K562 (cell line): ENCODE data around the gene GAL3ST1. TPM values are rescaled to one million over a fixed set of nuclear protein-coding genes. Genes with fewer than 3 reads are reported as not detected.

Experiments
- ATF7 ChIP-seq: fragments of 450-650 bp; IDR thresholded peaks from 2 replicates; pipeline ENCODE4 v1.7.1; 2014; ENCODE audit warnings: mild to moderate bottlenecking, moderate library complexity
- BHLHE40 ChIP-seq: IDR thresholded peaks from 2 replicates; pipeline ENCODE4 v1.6.1; 2011; ENCODE audit warnings: low read length, improper control_type of control experiment
- BRF2 ChIP-seq: IDR thresholded peaks from 3 replicates; pipeline ENCODE4 v1.6.1; 2011; ENCODE audit warnings: borderline replicate concordance, mild to moderate bottlenecking; ENCODE audit not compliant: insufficient read length, insufficient read depth
- CBX3 ChIP-seq, 2 experiments: IDR thresholded peaks; 1 replicate in 1 of 2; 2 replicates in 1 of 2; pipeline ENCODE4 v1.6.1; 2012; ENCODE audit warnings: inconsistent platforms in 2 of 2, low read length in 2 of 2, borderline replicate concordance in 1 of 2, control low read depth in 1 of 2
- ELK3 ChIP-seq: fragments of 450-650 bp; formaldehyde crosslinking; IDR thresholded peaks from 2 replicates; pipeline ENCODE4 v1.4.0; 2020; ENCODE audit warnings: mild to moderate bottlenecking
- FOS ChIP-seq: IDR thresholded peaks from 3 replicates; pipeline ENCODE4 v1.6.1; 2011; ENCODE audit not compliant: insufficient read length; ENCODE audit errors: extremely low read depth
- FOXK1 ChIP-seq: sonication (generic); formaldehyde crosslinking; IDR thresholded peaks from 2 replicates; pipeline ENCODE4 v1.8.0; 2022; ENCODE audit warnings: missing genetic modification reagents, mild to moderate bottlenecking, borderline replicate concordance
- GATA2 ChIP-seq: sonication (generic); formaldehyde crosslinking; IDR thresholded peaks from 2 replicates; pipeline ENCODE4 v1.4.0; 2020; ENCODE audit warnings: mild to moderate bottlenecking, missing genetic modification reagents
- HES1 ChIP-seq: fragments of 450-650 bp; IDR thresholded peaks from 2 replicates; pipeline ENCODE4 v1.6.1; 2016; ENCODE audit warnings: low read depth, mild to moderate bottlenecking, moderate library complexity
- HLTF ChIP-seq: fragments of 450-650 bp; IDR thresholded peaks from 2 replicates; pipeline ENCODE4 v1.6.1; 2016
- HOXB6 ChIP-seq: fragments of 250-450 bp; sonication (Bioruptor Pico); IDR thresholded peaks from 2 replicates; pipeline ENCODE4 v1.5.1; 2022; ENCODE audit warnings: mild to moderate bottlenecking, borderline replicate concordance
- KLF16 ChIP-seq: IDR thresholded peaks from 2 replicates; pipeline ENCODE4 v1.6.1; 2016; ENCODE audit warnings: antibody characterized with exemption
- LEF1 ChIP-seq: fragments of 450-650 bp; IDR thresholded peaks from 2 replicates; pipeline ENCODE4 v1.6.1; 2016; ENCODE audit warnings: mild to moderate bottlenecking
- NFE2 ChIP-seq: IDR thresholded peaks from 2 replicates; pipeline ENCODE4 v1.6.1; 2014; ENCODE audit warnings: antibody characterized with exemption, low read depth
- RBM22 ChIP-seq: fragments of 200-400 bp; formaldehyde crosslinking; IDR thresholded peaks from 2 replicates; pipeline ENCODE4 v1.6.1; 2018; ENCODE audit warnings: low read length, low read depth; ENCODE audit not compliant: poor library complexity, severe bottlenecking
- RNF2 ChIP-seq: sonication (generic); IDR thresholded peaks from 2 replicates; pipeline ENCODE4 v1.6.1; 2016
- SAFB ChIP-seq: fragments of 200-400 bp; formaldehyde crosslinking; IDR thresholded peaks from 2 replicates; pipeline ENCODE4 v1.6.1; 2017; ENCODE audit warnings: low read depth, low read length, borderline replicate concordance
- SMARCA4 ChIP-seq: fragments of 450-650 bp; IDR thresholded peaks from 2 replicates; pipeline ENCODE4 v1.6.1; 2016
- XRCC4 ChIP-seq: IDR thresholded peaks from one replicate; pipeline ENCODE4 v1.6.1; 2011; ENCODE audit not compliant: insufficient read depth, insufficient read length; ENCODE audit errors: extremely low read depth
- ZFP36 ChIP-seq: fragments of 150-350 bp; IDR thresholded peaks from 2 replicates; pipeline ENCODE4 v1.6.1; 2018; ENCODE audit warnings: low read length, low read depth; ENCODE audit not compliant: partially characterized antibody
- ZNF644 ChIP-seq: fragments of 200-800 bp; sonication (Bioruptor generic); IDR thresholded peaks from 2 replicates; pipeline ENCODE4 v1.6.1; 2016; ENCODE audit warnings: low read depth, missing genetic modification characterization, missing compliant biosample characterization
- ZZZ3 ChIP-seq: fragments of 450-650 bp; IDR thresholded peaks from 2 replicates; pipeline ENCODE4 v1.6.1; 2016; ENCODE audit warnings: antibody characterized with exemption, mild to moderate bottlenecking, moderate library complexity
- polyA plus RNA-seq, 8 experiments: library from polyadenylated mRNA; depleted of rRNA in 4 of 8; stranded (reverse) in 5 of 8; unstranded in 3 of 8; fragments of >200 nt; fragmentation: Nextera tagmentation in 2 of 8; fragmentation: Illumina TruSeq in 1 of 8; extraction: Ambion mirVana in 2 of 8; extraction: Trizol in 1 of 8; gene quantifications; 2 replicates each; pipeline versions ENCODE4 v1.2.1 to v1.2.3, GENCODE V29; 2011 to 2014; ENCODE audit warnings: inconsistent platforms in 1 of 8, missing spikeins in 1 of 8
- total RNA-seq, 7 experiments: library from RNA; depleted of rRNA in 6 of 7; stranded (reverse); fragments of >200 nt in 6 of 7; fragmentation: Illumina TruSeq in 2 of 7; extraction: Trizol in 2 of 7; gene quantifications; 2 replicates each; pipeline versions ENCODE4 v1.2.1 to v1.2.3, GENCODE V29; 2011 to 2021; ENCODE audit warnings: low replicate concordance in 1 of 7
- TF ChIP-seq, protein P1 (sequence below): fragments of 450-650 bp; IDR thresholded peaks from 2 replicates; pipeline ENCODE4 v1.6.1; 2018; ENCODE audit not compliant: partially characterized antibody

The GAL3ST1 gene
- total and polyA plus RNA-seq, 9 of the 15 experiments (the other 6 are each of a cell fraction or from before 2014, with no cell fraction given): 0.03 to 1.9 (median 0.33) TPM; not detected in 1

GRCh38 chr22:30591588-30592359, 17.3 kb upstream of the GAL3ST1 start, which contains the start of gene PES1 (continued):
- TF ChIP-seq RNF2 (no peak), ELK3 (no peak), HOXB6 (CRISPR knock-in tag) (no peak), KLF16 (no peak), LEF1 (no peak), SAFB (no peak), ZZZ3 (no peak), ZNF644 (tag) (0 out of 2 replicates have a peak, but pooled peaks have one; percentile 60), CBX3 (IDR thresholded peaks at IDR 0.05; ENCODE audit: borderline replicate concordance in 1 of 2, low read length in 2 of 2) (no peak), HES1 (no peak), FOXK1 (CRISPR knock-in tag) (no peak), GATA2 (CRISPR knock-in tag) (no peak), ZFP36 (no peak), FOS (no peak), ATF7 (peak; percentile 95), BHLHE40 (peak; percentile 98), RBM22 (peak; percentile 91), HLTF (no peak), BRF2 (no peak), XRCC4 (no peak), SMARCA4 (no peak), NFE2 (peak; percentile 91)
- TF ChIP-seq, protein P1, sequence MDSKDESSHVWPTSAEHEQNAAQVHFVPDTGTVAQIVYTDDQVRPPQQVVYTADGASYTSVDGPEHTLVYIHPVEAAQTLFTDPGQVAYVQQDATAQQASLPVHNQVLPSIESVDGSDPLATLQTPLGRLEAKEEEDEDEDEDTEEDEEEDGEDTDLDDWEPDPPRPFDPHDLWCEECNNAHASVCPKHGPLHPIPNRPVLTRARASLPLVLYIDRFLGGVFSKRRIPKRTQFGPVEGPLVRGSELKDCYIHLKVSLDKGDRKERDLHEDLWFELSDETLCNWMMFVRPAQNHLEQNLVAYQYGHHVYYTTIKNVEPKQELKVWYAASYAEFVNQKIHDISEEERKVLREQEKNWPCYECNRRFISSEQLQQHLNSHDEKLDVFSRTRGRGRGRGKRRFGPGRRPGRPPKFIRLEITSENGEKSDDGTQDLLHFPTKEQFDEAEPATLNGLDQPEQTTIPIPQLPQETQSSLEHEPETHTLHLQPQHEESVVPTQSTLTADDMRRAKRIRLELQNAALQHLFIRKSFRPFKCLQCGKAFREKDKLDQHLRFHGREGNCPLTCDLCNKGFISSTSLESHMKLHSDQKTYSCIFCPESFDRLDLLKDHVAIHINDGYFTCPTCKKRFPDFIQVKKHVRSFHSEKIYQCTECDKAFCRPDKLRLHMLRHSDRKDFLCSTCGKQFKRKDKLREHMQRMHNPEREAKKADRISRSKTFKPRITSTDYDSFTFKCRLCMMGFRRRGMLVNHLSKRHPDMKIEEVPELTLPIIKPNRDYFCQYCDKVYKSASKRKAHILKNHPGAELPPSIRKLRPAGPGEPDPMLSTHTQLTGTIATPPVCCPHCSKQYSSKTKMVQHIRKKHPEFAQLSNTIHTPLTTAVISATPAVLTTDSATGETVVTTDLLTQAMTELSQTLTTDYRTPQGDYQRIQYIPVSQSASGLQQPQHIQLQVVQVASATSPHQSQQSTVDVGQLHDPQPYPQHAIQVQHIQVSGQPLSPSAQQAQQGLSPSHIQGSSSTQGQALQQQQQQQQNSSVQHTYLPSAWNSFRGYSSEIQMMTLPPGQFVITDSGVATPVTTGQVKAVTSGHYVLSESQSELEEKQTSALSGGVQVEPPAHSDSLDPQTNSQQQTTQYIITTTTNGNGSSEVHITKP: no peak
